WTC11 (cell line): ENCODE measurements around the gene FAM32A. TPM values are rescaled to one million over a fixed set of nuclear protein-coding genes. Genes with fewer than 3 reads are reported as not detected.

Experiments
- ATAC-seq: fragments of 200-7000 bp; cut with Tn5 transposase; 2 replicates; pipeline ENCODE4 v1.10.0; 2021; ENCODE audit warnings: mild to moderate bottlenecking, moderate library complexity
- CTCF ChIA-PET: fragments of 300-600 bp; sonication (Branson Sonifier 250); formaldehyde crosslinking; loops from one replicate; lab custom pipeline; 2021; ENCODE audit warnings: antibody characterized with exemption; lab: Charles Lee
- POLR2A ChIA-PET: fragments of 350-600 bp; sonication (Branson Sonifier 250); formaldehyde crosslinking; loops from one replicate; lab custom pipeline; 2021; ENCODE audit warnings: antibody characterized with exemption; lab: Charles Lee
- DNase-seq: peaks from one replicate; pipeline ENCODE4 v3.0.0; 2021; ENCODE audit warnings: low spot score
- H3K27ac Mint-ChIP-seq: 2 replicates; pipeline ENCODE4 v1.8.0; 2021; ENCODE audit warnings: mixed read lengths
- H3K27me3 Mint-ChIP-seq: 2 replicates; pipeline ENCODE4 v1.8.0; 2021; ENCODE audit warnings: low read depth, mild to moderate bottlenecking, moderate library complexity, mixed read lengths
- H3K36me3 Mint-ChIP-seq: 2 replicates; pipeline ENCODE4 v1.8.0; 2021; ENCODE audit warnings: mixed read lengths
- H3K4me1 Mint-ChIP-seq: 2 replicates; pipeline ENCODE4 v1.8.0; 2022; ENCODE audit warnings: mixed read lengths
- H3K4me3 Mint-ChIP-seq: 2 replicates; pipeline ENCODE4 v1.8.0; 2021; ENCODE audit warnings: mild to moderate bottlenecking, moderate library complexity, mixed read lengths
- H3K9me3 Mint-ChIP-seq: 2 replicates; pipeline ENCODE4 v1.8.0; 2021; ENCODE audit warnings: mixed read lengths
- ATF1 ChIP-seq: sonication (generic); formaldehyde crosslinking; IDR thresholded peaks from 2 replicates; pipeline ENCODE4 v1.8.1; 2023; ENCODE audit warnings: mild to moderate bottlenecking, moderate library complexity, missing genetic modification reagents
- ATF6 ChIP-seq: sonication (generic); formaldehyde crosslinking; IDR thresholded peaks from 2 replicates; pipeline ENCODE4 v1.8.1; 2023; ENCODE audit warnings: mild to moderate bottlenecking, missing genetic modification reagents
- CBFB ChIP-seq: sonication (generic); formaldehyde crosslinking; IDR thresholded peaks from 2 replicates; pipeline ENCODE4 v1.8.1; 2022; ENCODE audit warnings: mild to moderate bottlenecking, low read depth, missing genetic modification reagents
- E2F1 ChIP-seq: sonication (generic); formaldehyde crosslinking; IDR thresholded peaks from 2 replicates; pipeline ENCODE4 v1.8.0; 2022; ENCODE audit warnings: mild to moderate bottlenecking, missing genetic modification reagents
- E2F4 ChIP-seq: sonication (generic); formaldehyde crosslinking; IDR thresholded peaks from 2 replicates; pipeline ENCODE4 v1.8.1; 2022; ENCODE audit warnings: low read depth, mild to moderate bottlenecking, moderate library complexity, missing genetic modification reagents, borderline replicate concordance
- ESRRA ChIP-seq: sonication (generic); formaldehyde crosslinking; IDR thresholded peaks from 2 replicates; pipeline ENCODE4 v1.8.1; 2022; ENCODE audit warnings: mild to moderate bottlenecking, missing genetic modification reagents, borderline replicate concordance
- FOXK1 ChIP-seq: sonication (generic); formaldehyde crosslinking; IDR thresholded peaks from 2 replicates; pipeline ENCODE4 v1.8.0; 2022; ENCODE audit warnings: mild to moderate bottlenecking, moderate library complexity, missing genetic modification reagents
- GTF2I ChIP-seq: fragments of 250-450 bp; sonication (Bioruptor Pico); conservative IDR thresholded peaks from 2 replicates; pipeline ENCODE4 v1.4.0; 2021; ENCODE audit warnings: mild to moderate bottlenecking
- IRF1 ChIP-seq: sonication (generic); formaldehyde crosslinking; IDR thresholded peaks from 2 replicates; pipeline ENCODE4 v1.8.0; 2023; ENCODE audit warnings: missing genetic modification reagents
- MAX ChIP-seq: sonication (generic); formaldehyde crosslinking; IDR thresholded peaks from 2 replicates; pipeline ENCODE4 v1.8.0; 2022; ENCODE audit warnings: mild to moderate bottlenecking, missing genetic modification reagents
- TEAD4 ChIP-seq: sonication (generic); formaldehyde crosslinking; IDR thresholded peaks from 2 replicates; pipeline ENCODE4 v1.8.0; 2022; ENCODE audit warnings: mild to moderate bottlenecking, missing genetic modification reagents
- ZBTB43 ChIP-seq: sonication (generic); formaldehyde crosslinking; IDR thresholded peaks from 2 replicates; pipeline ENCODE4 v1.8.1; 2023; ENCODE audit warnings: mild to moderate bottlenecking, missing genetic modification reagents
- ZNF232 ChIP-seq: sonication (generic); formaldehyde crosslinking; IDR thresholded peaks from 2 replicates; pipeline ENCODE4 v1.8.0; 2022; ENCODE audit warnings: mild to moderate bottlenecking, missing genetic modification reagents
- ZSCAN18 ChIP-seq: fragments of 250-450 bp; sonication (Bioruptor Pico); IDR thresholded peaks from 2 replicates; pipeline ENCODE4 v2.1.2; 2022; ENCODE audit warnings: mild to moderate bottlenecking, moderate library complexity
- total RNA-seq: library from RNA; stranded (reverse); gene quantifications from 3 replicates; pipeline ENCODE4 v1.2.3, GENCODE V29; 2021
- TF ChIP-seq, protein P1 (sequence below): sonication (generic); formaldehyde crosslinking; IDR thresholded peaks from 2 replicates; pipeline ENCODE4 v1.8.0; 2022; ENCODE audit warnings: mild to moderate bottlenecking, missing genetic modification reagents

The FAM32A gene
- total RNA-seq, 1 experiment from 2014 or later = 62.2 TPM

GRCh38 chr19:16207063-16207462 lies 21.9 kb downstream of the FAM32A start:
- Mint-ChIP-seq H3K27ac (peak overlapping the region; percentile 11; the same call in 1 of the 2 replicates), H3K36me3 (peaks cover 7% of the 10 kb centered on the region), H3K9me3 (no peaks in the 10 kb centered on the region), H3K4me3 (no peak overlapping the region), H3K4me1 (no peaks in the 10 kb centered on the region), H3K27me3 (no peaks in the 10 kb centered on the region)
- ChIA-PET CTCF (no interaction called here), POLR2A (no interaction called here)
- DNase-seq (peak; percentile 7), ATAC-seq (no peak)
- TF ChIP-seq ATF1 (no peak), E2F4 (CRISPR knock-in tag) (no peak), GTF2I (CRISPR knock-in tag) (no peak), CBFB (CRISPR knock-in tag) (no peak), E2F1 (no peak), ATF6 (CRISPR knock-in tag) (no peak), MAX (CRISPR knock-in tag) (no peak), IRF1 (CRISPR knock-in tag) (no peak), TEAD4 (CRISPR knock-in tag) (no peak)

DNA sequence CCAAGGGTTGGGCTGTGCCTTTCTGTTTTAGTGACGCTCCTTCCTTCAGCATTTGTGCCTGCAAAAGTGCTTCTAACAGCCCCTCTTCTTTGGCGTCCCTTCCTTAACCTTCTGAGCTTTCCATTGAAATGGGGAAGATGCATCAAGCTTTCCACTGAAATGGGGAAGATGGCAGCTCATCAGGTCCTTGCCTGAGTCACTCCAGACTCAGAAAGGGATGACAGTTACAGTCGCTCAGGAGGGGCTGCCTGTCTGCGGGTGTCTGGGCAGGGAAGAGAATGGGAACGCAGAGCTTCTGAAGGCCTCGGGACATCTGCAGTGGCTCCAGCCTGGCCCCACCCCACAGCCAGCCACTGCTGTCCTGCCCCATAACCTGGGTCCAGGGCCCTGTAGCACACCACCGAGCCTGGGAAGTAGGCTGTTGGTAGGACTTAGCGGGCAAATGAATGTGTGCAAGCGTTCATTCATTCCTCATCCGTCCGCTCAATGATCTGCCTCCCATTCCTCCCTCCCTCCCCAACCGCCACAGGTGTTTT lies 22.3 kb downstream of the FAM32A start:
- DNase-seq = peak; percentile 7
- H3K27me3 Mint-ChIP-seq = no peaks in the 10 kb centered on the region
- TF ChIP-seq ZSCAN18 (CRISPR knock-in tag) = no peak
- no peak for TF ChIP-seq FOXK1
- TF ChIP-seq ESRRA (CRISPR knock-in tag) = no peak
- TF ChIP-seq, protein P1, sequence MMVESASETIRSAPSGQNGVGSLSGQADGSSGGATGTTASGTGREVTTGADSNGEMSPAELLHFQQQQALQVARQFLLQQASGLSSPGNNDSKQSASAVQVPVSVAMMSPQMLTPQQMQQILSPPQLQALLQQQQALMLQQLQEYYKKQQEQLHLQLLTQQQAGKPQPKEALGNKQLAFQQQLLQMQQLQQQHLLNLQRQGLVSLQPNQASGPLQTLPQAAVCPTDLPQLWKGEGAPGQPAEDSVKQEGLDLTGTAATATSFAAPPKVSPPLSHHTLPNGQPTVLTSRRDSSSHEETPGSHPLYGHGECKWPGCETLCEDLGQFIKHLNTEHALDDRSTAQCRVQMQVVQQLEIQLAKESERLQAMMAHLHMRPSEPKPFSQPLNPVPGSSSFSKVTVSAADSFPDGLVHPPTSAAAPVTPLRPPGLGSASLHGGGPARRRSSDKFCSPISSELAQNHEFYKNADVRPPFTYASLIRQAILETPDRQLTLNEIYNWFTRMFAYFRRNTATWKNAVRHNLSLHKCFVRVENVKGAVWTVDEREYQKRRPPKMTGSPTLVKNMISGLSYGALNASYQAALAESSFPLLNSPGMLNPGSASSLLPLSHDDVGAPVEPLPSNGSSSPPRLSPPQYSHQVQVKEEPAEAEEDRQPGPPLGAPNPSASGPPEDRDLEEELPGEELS (CRISPR knock-in tag) = no peak
- no peak for TF ChIP-seq ZBTB43
- no peak for TF ChIP-seq ZNF232
- TF ChIP-seq CBFB (CRISPR knock-in tag) = no peak
- POLR2A ChIA-PET = no interaction called here
- H3K36me3 Mint-ChIP-seq = peaks cover 7% of the 10 kb centered on the region
- no peak overlapping the region for H3K27ac Mint-ChIP-seq
- ATAC-seq = no peak
- no peaks in the 10 kb centered on the region for H3K9me3 Mint-ChIP-seq
- no peak overlapping the region for H3K4me3 Mint-ChIP-seq
- CTCF ChIA-PET = no interaction called here
- no peaks in the 10 kb centered on the region for H3K4me1 Mint-ChIP-seq
